RWPE2 (cell line): Measurements from ENCODE around the gene ARF4.

Experiments
- ATAC-seq: fragments of 200-7000 bp; cut with Tn5 transposase; 3 replicates; pipeline ENCODE4 v1.9.1; 2021; ENCODE audit warnings: low read depth
- DNase-seq: peaks from one replicate; pipeline ENCODE4 v3.0.0-alpha.2; 2020; ENCODE audit warnings: low spot score
- H3K27ac ChIP-seq: fragments of 450-650 bp; 2 replicates; pipeline ENCODE4 v1.5.1; 2017; ENCODE audit warnings: mild to moderate bottlenecking; ENCODE audit not compliant: poor library complexity, severe bottlenecking
- H3K27me3 ChIP-seq: fragments of 250-450 bp; sonication (Bioruptor Pico); 2 replicates; pipeline ENCODE4 v1.5.1; 2021; ENCODE audit warnings: mild to moderate bottlenecking, moderate library complexity; ENCODE audit not compliant: insufficient read depth, poor library complexity, severe bottlenecking
- H3K36me3 ChIP-seq: fragments of 250-450 bp; sonication (Bioruptor Pico); 2 replicates; pipeline ENCODE4 v1.5.1; 2020; ENCODE audit warnings: low read depth, mild to moderate bottlenecking, moderate library complexity
- H3K4me1 ChIP-seq: fragments of 250-450 bp; sonication (Bioruptor Pico); 2 replicates; pipeline ENCODE4 v1.5.1; 2021; ENCODE audit warnings: mild to moderate bottlenecking, moderate library complexity; ENCODE audit not compliant: insufficient read depth, poor library complexity, severe bottlenecking
- H3K4me3 ChIP-seq: fragments of 250-450 bp; sonication (Bioruptor Pico); 2 replicates; pipeline ENCODE4 v1.5.1; 2021; ENCODE audit warnings: mild to moderate bottlenecking, moderate library complexity; ENCODE audit not compliant: severe bottlenecking
- H3K9me3 ChIP-seq: fragments of 250-450 bp; sonication (Bioruptor Pico); 2 replicates; pipeline ENCODE4 v1.5.1; 2021; ENCODE audit warnings: mild to moderate bottlenecking, moderate library complexity; ENCODE audit not compliant: severe bottlenecking
- TF ChIP-seq, protein P1 (sequence below): fragments of 450-650 bp; IDR thresholded peaks from one replicate; pipeline ENCODE4 v1.5.1; 2017; ENCODE audit warnings: mild to moderate bottlenecking, moderate library complexity; ENCODE audit not compliant: poor library complexity, severe bottlenecking

ARF4 gene

GRCh38 chr3:57544181-57545125 is 52.7 kb downstream of the ARF4 start, which contains the start of gene DNAH12:
DNAH12 (minus strand) TSS chr3:57544344; CDS start chr3:57542870, 1,474 bp downstream.
- DNase-seq (no peak), ATAC-seq (peak; percentile 68)
- Histone ChIP-seq H3K9me3 (no peaks in the 10 kb centered on the region), H3K27ac (no peak within 1 kb of the TSS), H3K4me1 (peaks cover 5% of the 10 kb centered on the region), H3K36me3 (no peaks in the 10 kb centered on the region), H3K4me3 (no peak within 1 kb of the TSS), H3K27me3 (no peaks in the 10 kb centered on the region)
- TF ChIP-seq, protein P1, sequence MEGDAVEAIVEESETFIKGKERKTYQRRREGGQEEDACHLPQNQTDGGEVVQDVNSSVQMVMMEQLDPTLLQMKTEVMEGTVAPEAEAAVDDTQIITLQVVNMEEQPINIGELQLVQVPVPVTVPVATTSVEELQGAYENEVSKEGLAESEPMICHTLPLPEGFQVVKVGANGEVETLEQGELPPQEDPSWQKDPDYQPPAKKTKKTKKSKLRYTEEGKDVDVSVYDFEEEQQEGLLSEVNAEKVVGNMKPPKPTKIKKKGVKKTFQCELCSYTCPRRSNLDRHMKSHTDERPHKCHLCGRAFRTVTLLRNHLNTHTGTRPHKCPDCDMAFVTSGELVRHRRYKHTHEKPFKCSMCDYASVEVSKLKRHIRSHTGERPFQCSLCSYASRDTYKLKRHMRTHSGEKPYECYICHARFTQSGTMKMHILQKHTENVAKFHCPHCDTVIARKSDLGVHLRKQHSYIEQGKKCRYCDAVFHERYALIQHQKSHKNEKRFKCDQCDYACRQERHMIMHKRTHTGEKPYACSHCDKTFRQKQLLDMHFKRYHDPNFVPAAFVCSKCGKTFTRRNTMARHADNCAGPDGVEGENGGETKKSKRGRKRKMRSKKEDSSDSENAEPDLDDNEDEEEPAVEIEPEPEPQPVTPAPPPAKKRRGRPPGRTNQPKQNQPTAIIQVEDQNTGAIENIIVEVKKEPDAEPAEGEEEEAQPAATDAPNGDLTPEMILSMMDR, result no peak

DNA sequence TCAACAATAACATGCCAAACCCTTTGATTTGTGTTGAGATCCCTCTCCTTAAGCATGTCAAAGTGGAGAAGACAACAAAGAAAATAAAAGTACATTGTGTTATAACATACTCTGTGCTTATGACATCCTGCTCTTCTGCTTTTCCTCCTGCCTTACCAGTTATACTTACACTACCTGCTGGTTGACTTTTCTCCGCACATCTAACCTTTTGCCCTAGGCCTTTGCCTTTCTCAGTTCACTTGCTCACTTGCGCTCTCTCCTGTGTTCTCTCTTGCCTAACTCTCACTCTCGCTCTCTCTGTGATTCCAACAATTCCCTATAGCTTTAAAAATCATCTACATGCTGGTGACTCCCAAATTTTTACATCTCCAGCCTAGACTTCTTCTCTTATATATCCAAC is 58.7 kb downstream of the ARF4 start:
- H3K4me1 ChIP-seq, result no peaks in the 10 kb centered on the region
- no peaks in the 10 kb centered on the region for H3K9me3 ChIP-seq
- H3K27ac ChIP-seq, result no peak overlapping the region
- no peak for DNase-seq
- ATAC-seq, result no peak
- H3K27me3 ChIP-seq, result no peaks in the 10 kb centered on the region
- TF ChIP-seq, protein P1, result no peak
- no peaks in the 10 kb centered on the region for H3K36me3 ChIP-seq
- H3K4me3 ChIP-seq, result no peak overlapping the region

DNA sequence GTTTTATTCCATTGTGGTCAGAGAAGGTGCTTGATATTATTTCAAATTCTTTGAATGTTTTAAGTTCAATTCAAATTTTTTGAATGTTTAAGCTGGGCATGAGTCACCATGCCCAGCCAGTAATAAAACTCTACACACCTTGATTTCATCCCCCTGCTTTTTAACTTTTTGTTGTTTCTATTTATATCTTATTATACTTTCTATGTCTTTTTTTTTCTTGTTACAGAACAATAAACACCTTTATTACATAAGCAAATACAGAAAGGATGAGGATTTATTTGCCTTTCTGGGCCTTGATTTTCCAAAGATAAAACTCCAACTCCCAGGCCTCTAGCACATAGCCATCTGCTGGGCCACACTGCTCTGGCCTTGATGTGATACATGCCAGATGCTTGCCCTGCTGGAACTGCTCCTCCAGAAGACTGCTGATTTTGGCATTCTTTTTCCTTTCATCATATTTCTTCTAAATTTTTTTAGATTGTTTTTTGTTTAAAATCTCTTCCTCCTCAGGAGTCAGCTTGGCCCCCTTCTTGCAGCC is 67.0 kb downstream of the ARF4 start:
- ATAC-seq (0 out of 3 replicates have a peak, but pooled peaks have one; percentile 40), DNase-seq (no peak)
- no peak overlapping the region for H3K4me3 ChIP-seq
- no peaks in the 10 kb centered on the region for H3K27me3 ChIP-seq
- H3K9me3 ChIP-seq, result no peaks in the 10 kb centered on the region
- H3K27ac ChIP-seq, result no peak overlapping the region
- peaks cover 7% of the 10 kb centered on the region for H3K4me1 ChIP-seq
- H3K36me3 ChIP-seq, result no peaks in the 10 kb centered on the region
- TF ChIP-seq, protein P1, result no peak
